PC-9 (cell line): ENCODE measurements around the gene GTF3C1.

Experiments
- EZH2 ChIP-seq: fragments of 200-600 bp; sonication (generic); IDR thresholded peaks from 2 replicates; pipeline ENCODE4 v1.8.0; 2017; ENCODE audit warnings: antibody characterized with exemption, low read depth
- TF ChIP-seq, protein P1 (sequence below): fragments of 200-600 bp; sonication (generic); conservative IDR thresholded peaks from 2 replicates; pipeline ENCODE4 v1.6.1; 2017; ENCODE audit warnings: mixed run types, antibody characterized with exemption, mild to moderate bottlenecking, moderate library complexity

DNA sequence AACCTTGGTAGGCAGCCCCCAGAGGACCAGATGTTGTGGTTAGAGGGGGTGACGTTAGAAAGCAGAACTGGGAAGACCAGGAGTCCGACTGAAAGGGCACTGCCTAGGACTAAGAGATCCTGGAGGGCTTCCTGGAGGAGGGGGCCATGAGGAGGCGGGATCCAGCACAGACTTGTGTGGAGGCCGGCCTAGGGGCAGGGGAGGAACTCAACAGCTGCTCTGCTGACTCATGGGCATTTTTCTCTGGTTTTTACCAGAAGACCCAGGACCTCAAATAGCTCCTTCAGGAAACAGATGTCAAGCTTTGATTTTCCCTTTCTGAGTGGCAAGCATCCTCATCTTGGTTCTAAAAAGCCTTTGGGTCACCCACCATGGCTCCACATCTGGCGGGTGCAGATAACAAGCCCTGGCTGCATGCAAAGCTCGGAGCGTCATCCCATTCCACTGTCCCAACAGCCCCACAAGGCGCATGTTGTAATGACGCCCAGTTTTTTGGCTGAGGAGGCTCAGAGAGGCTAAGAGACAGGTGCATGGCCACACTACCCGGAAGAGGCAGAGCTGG, 118.7 kb downstream of the GTF3C1 start:
- TF ChIP-seq, protein P1, sequence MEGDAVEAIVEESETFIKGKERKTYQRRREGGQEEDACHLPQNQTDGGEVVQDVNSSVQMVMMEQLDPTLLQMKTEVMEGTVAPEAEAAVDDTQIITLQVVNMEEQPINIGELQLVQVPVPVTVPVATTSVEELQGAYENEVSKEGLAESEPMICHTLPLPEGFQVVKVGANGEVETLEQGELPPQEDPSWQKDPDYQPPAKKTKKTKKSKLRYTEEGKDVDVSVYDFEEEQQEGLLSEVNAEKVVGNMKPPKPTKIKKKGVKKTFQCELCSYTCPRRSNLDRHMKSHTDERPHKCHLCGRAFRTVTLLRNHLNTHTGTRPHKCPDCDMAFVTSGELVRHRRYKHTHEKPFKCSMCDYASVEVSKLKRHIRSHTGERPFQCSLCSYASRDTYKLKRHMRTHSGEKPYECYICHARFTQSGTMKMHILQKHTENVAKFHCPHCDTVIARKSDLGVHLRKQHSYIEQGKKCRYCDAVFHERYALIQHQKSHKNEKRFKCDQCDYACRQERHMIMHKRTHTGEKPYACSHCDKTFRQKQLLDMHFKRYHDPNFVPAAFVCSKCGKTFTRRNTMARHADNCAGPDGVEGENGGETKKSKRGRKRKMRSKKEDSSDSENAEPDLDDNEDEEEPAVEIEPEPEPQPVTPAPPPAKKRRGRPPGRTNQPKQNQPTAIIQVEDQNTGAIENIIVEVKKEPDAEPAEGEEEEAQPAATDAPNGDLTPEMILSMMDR = no peak
- no peak for TF ChIP-seq EZH2
